Left renal cortex interstitium (tissue), 4 donors: ENCODE data around the gene ANKRD28. TPM values are rescaled to one million over a fixed set of nuclear protein-coding genes. Genes with fewer than 3 reads are reported as not detected.
"Not testable (repeated sequence)": the region's sequence is repeated elsewhere in the genome, so short reads cannot be mapped to it uniquely, and the experiment has no call there.

ENCODE experiments used
- DNase-seq, 4 donors: peaks; one replicate each; pipeline ENCODE4 v3.0.0-alpha.2; 2013; ENCODE audit warnings: low read depth in 4 of 4, low spot score in 2 of 4, missing footprints in 1 of 4
- polyA plus RNA-seq, 4 donors: library from polyadenylated mRNA; unstranded; fragments of 120-200 nt; gene quantifications; one replicate each; pipeline ENCODE4 v1.2.1, GENCODE V29; 2013; ENCODE audit not compliant: insufficient read length in 4 of 4

ANKRD28 gene
- polyA plus RNA-seq, 4 donors: 35.0 to 53.4 (median 44.4) TPM

DNA sequence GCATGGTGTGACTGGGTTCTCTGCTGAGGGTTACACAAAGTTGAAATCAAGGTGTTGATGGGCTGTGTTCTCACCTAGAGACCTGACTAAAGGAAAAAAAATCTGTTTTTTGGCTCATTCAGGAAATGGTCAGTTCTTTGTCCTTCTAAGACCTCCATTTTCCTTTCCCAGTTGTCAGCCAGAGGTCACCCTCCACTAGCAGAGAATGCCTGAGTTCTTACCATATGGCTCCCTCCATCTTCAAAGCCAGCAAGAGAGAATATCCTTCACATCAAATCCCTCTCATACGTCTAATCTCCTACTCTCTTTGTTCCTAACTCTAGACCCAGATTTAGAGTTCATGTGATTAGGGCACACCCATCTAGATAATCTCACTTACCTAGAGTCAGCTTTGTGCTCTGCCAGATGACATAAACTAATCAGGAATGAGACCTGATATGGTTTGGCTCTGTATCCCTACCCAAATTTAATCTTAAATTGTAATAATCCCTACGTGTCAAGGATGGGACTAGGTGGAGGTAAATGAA lies 19.4 kb downstream of the ANKRD28 start:
- DNase-seq: no peak

DNA sequence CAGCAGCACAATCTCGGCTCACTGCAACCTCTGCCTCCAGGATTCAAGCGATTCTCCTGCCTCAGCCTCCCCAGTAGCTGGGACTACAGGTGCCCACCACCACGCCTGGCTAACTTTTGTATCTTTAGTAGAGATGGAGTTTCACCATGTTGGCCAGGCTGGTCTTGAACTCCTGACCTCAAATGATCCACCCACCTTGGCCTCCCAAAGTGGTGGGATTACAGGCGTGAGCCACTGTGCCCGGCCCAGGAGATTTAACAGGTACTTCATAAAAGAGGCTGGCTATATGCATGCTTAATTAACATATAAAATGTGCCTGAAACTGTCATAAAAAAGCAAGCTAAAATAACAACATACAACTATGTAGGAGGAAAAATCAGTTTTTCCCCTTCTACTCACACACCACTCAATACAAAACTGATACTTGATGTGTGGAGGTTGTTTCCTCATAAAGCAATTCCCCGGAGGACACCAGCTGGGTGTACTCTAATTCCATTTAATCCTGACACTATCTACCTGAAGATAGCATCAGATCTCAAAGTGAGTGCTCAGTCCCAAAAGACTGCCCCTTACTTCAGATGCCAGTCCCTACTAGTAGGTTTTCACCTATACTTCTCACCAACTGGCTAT lies 22.7 kb downstream of the ANKRD28 start:
- not testable (repeated sequence) for DNase-seq

DNA sequence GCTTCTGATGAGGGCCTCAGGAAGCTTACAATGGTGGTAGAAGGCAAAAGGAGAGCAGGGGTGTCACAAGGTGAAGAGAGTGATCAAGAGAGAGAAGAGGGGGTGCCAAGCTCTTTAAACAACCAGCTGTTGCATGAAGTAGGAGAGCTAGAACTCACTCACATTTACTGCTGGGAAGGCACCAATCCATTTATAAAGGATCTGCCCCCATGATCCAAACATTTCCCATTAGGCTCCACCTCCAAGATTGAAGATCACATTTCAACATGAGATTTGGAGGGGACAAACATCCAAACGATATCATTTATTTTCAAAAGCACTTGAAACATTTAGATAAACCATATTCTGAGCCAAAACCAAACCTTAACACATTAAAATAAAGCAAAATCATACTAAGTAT lies 26.3 kb downstream of the ANKRD28 start:
- DNase-seq: no peak

DNA sequence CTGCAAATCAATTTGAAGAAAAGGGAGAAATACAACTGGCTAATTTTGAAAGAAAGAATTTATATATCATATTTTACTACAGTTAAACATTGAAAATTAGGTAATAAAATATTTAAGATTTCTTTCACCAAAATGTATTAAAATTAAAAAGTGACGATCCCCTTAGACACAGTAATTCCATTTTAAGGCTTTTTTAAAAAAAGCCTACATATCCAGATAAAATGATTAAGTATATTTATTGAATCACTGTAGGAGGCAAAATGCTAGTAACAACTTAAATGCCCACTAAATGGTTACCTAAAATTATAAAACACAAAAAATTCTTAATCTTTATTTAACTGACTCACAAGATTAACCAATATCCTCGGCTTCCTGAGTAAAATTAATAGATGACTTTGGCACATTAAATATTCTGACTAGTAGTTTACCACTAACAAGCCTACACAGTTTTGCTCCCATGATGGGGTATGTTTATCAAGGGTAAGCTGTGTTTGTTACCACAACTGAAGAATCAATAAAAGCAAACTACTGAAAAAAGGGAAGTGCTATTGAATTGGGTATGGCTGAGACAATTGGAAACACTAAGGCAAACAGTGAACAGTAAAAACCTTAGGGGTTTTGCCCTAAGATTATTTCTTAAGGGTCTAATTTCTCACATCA lies 28.4 kb downstream of the ANKRD28 start:
- no peak for DNase-seq

DNA sequence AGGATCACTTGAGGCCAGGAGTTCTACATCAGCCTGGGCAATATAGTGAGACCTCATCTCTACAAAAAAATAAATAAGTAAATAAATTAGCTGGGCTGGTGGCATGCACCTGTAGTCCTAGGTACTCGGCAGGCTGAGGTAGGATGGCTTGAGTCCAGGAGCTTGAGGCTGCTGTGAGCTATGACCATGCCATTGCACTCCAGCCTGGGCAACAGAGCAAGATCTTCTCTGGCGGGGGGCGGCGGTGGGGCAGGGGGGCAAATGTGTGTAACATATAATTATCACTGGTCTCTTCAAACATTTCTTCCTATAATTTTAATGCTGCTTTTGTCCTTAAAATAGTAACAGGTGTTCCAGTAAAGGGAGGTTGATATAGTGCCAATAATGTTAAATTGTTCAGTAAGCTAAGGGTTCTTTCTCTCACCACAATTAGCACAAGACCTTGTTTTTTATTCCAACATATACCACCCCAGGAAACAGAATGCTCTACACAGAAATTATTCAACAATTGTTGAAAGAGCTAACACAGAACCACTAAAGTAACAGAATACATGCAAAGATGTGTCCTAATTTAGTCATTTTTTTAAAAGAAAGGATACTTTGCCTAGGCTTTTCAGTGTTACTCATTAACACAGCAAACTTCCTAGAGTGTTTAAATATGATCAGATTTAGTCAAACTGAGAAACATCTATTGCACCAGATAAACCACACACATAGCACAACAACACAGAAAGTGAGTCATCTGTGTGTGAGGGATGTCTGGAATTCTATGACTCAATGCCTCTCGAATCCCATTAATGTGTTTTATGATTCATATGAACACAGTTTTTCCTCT lies 29.1 kb downstream of the ANKRD28 start:
- DNase-seq: no peak

DNA sequence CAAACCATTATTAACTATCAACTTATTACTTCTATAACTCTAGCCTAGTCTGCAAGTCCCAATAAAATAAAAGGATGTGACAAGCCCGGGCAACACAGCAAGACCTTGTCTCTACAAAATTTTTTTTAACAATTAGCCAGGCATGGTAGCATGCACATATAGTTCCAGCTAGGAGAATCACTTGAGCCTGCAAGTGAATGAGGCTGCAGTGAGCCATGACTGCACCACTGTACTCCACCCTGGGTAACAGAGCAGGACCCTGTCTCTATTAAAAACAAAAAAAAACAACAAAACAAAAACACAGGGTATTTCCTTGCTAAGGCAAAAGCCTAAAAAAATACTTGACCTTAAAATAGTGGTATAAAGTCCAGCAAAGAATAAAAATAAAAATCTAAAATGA lies 31.4 kb downstream of the ANKRD28 start:
- no peak for DNase-seq

DNA sequence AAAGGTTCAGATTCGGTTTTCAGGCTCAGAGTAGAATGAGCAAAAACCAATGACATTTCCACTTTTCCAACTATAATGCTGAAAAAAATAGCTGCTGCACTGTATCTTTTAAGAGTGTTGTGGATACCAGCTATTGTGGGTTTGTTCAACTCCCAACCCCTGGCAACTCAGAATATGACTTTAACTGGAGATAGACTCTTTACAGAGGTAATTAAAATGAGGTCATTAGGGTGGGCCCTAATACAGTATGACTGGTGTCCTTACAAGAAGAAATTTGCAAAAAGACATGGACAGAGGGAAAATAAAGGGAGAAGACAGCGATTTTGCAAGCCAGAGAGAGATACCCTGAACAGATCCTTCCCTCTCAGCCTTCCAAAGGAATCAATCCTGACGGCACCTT lies 39.5 kb downstream of the ANKRD28 start:
- DNase-seq: no peak

DNA sequence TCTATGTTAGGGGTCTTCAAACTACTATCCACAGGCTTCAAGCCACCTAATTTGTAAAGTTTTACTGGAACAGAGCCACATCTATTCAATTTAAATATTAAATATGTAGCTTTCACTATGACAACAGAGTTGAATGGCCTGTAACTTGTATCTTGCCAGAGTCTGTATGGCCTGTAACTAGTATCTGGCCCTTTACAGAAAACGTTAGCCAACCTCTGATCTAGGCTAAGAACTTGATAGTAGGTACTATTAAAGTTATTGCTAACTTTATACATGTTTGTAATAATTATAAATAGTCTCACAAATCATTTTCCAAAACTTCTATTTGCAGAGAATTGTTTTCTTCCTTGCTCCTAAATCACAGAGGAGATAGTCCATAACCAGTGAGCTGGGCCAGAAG lies 40.0 kb downstream of the ANKRD28 start:
- no peak for DNase-seq

DNA sequence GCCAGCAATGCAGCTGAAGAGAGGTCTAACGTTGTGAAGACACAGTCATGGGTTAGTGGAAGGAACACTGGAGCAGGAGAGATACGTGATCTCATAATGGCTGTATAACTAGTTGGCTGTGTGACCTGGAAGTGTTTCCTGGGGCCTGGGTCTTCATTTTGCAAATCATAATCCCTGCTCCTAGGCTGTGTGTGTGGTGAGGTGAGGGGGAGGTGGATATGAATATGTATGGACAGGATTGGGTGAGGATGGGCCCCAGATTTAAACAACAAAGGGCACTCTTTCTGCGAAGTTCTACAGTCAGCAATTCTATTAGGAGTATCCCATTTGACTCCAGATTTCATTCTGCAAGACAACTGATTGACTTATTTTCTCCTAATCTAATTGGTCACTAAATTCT lies 41.3 kb downstream of the ANKRD28 start:
- DNase-seq: no peak

DNA sequence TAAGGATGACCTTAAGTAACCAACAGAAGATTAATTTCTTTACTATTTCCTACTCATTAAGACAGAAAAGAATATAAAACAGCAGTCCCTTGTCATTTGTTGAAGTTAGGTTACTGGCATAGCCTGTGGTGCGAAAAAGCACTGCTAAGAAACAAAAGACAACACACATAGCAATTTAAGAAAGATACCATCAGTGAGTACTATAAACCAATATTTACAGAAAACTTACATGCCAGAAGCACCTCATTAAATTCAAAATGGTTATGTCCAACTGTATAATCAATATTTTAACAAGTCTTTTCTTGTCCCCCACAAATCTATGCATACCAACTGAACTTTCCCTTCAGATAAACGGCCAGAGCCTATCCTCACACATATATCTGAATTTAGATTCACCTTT lies 42.0 kb downstream of the ANKRD28 start:
- DNase-seq: no peak

DNA sequence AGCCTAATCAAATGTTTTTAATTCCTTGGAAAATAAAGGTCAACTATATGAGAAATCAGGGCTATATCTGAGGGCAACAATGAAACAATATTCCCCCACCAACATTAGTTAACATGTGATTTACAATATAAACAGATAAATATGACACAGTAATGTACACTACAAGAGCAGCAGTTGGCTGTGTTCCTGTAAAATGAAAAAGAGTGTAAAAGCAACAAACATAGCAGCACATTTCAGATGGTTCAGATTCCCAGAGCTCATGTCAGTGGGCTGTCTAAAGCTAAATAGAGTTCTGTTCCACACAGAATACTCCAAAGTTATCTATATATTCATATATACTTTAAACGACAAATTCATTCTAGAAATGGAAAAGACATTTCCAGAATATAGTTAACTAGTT lies 42.6 kb downstream of the ANKRD28 start:
- no peak for DNase-seq

DNA sequence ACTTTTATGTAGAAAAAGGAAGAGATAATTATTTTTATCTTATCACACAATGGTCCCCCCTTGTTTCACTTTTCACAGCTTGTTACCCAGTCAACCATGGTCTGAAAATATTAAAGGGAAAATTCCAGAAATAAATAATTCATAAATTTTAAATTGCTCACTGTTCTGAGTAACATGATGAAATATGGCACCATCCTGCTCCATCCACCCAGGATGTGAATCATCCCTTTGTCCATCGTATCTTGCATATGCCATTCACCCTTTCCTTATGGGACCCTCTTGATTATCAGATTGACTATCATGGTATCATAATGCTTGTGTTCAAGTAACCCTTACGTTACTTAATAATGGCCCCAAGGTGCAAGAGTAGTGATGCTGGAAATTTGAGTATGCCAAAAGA lies 43.7 kb downstream of the ANKRD28 start:
- DNase-seq: no peak

DNA sequence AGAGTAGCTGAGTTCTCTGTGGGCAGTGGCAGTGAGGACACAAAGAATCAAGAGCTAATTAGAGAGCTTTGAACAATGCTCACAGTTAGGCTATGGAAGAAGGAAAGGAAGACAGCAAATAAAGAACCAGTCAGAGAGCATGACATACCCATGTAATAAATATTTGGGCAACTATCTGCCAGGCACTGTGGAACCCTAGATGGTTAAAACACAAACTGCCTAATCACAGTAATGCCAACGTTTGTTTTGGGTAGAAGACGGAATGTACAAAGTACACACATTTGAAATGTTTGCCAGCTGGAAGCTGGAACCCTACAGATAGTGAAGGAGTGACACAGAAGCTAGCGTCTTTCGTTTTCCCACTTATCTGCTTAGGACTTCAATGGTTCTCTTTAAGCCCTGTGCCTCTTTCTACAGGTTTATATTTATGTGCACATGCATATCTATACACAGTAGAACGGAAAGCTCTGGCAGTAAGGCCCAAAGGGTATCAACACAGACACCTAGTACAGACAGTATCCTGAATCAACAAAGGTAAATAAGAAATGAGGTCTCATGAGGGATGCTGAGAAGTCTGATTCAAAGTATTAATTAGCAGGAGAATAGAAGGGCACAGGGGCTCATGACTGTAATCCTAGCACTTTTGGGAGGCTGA lies 44.6 kb downstream of the ANKRD28 start:
- DNase-seq: no peak

DNA sequence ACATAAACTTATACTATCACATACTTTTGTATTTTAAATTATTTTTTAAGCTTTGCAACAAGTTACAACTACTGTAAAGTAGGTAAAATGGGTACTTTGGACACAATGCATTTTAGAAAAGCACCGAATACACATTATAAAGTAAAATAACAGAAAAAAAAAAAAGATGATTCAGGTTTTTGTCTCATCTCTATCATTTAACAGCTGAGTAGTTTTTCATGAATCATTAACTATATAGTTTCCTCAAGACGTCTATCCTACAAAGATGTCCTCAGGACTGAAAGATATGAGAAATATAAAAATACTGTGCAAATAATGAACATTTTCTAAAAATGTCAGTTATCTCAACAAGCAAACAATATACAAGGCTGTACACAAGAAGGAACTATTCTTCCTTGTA lies 46.9 kb downstream of the ANKRD28 start:
- DNase-seq: no peak

DNA sequence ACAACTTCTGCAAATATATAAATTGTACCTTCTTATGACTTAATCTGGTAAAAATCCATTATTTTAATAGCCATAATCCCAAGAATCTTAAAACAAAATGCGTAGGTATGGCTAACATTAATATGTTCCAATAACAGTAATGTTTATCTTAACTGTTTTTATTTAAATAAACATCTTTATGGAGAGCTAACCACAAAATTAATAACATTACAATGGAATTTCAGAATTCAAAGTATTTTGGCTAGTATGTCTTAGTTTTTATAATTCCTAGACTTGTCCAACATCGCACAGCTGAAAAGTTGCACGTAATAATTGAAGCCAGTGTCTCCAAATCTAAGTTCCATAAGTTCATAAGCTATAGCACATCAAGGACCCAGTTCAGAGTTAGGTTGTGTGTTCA lies 47.6 kb downstream of the ANKRD28 start:
- DNase-seq: no peak

DNA sequence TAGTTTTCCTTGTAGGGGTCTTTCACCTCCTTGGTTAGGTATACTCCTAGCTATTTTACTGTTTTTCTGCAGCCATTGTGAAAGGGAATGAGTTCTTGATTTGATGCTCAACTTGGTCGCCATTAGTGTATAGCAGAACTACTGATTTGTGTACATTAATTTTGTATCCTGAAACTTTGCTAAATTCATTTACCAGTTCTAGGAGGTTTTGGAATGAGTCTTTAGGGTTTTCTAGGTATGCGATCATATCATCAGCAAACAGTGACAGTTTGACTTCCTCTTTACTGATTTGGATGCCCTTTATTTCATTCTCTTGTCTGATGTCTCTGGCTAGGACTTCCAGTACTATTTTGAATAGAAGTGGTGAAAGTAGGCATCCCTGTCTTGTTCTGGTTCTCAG lies 51.9 kb downstream of the ANKRD28 start:
- DNase-seq: not testable (repeated sequence)

DNA sequence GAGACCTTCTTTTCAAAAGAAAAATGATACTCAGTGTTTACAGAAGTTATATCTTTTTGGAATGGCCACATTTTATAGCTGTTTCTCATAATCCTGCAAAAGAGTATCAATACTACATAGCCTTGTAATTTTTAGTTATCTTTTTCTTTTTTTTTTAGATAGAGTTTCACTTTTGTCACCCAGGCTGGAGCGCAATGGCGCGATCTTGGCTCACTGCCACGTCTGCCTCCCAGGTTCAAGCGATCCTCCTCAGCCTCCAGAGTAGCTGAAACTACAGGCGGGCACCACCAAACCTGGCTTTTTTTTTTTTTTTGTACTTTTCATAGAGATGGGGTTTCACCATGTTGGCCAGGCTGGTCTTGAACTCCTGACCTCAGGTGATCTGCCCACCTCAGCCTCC lies 53.6 kb downstream of the ANKRD28 start:
- DNase-seq: no peak

DNA sequence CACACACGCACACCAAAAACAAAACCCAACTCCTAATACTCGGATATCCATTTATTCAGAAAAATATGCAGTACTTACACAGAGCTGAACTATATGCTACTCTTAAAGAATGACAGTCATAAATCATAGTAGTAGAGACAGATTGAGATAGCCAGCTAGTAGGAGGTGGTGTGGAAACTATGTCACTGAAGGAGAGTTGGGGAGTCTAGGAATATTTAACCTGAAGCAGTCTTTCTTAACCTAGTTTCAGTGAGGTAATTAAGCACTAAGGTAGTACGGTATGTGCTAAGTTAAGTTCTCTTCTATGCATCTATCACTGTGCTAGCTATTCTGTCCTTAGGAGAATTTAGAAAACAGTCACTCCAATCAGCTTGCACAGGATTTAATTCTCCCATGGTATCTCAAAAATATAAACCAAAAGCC lies 54.2 kb downstream of the ANKRD28 start:
- DNase-seq: no peak

DNA sequence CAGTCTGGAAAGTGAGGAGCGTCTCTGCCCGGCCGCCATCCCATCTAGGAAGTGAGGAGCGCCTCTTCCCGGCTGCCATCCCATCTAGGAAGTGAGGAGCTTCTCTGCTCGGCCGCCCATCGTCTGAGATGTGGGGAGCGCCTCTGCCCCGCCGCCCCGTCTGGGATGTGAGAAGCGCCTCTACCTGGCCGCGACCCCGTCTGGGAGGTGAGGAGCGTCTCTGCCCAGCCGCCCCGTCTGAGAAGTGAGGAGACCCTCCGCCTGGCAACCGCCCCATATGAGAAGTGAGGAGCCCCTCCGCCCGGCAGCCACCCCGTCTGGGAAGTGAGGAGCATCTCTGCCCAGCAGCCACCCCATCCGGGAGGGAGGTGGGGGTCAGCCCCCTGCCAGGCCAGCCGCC lies 55.5 kb downstream of the ANKRD28 start:
- not testable (repeated sequence) for DNase-seq

DNA sequence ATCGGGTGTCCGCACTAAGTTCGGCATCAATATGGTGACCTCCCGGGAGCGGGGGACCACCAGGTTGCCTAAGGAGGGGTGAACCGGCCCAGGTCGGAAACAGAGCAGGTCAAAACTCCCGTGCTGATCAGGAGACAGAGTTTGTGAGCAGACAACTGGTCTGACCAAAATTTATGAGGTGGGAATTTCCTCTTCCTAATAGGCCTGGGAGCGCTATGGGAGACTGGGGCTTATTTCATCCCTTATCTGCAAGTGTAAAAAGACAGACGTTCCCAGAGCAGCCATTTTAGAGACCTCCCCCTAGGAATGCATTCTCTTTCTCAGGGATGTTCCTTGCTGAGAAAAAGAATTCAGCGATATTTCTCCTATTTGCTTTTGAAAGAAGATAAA lies 59.2 kb downstream of the ANKRD28 start:
- DNase-seq: not testable (repeated sequence)

DNA sequence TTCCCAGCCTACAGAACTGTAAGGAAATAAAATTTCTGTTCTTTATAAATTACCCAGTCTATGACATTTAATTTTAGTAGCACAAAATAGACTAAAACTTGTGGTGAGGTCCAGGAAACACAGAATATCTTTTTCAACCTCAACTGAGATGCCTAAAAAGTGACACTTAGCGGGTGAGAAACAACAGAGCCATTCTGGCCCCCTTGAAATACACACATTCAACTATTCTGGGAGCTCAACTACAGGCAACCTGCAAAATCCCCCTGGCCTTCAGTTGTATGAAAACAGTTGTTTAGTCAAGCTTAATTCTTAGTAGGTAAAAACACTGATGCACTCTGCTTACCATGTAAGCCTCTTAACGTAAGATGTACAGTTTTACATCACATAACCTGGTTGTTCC lies 66.8 kb downstream of the ANKRD28 start:
- DNase-seq: no peak
